ENCODE measurements around the gene PHLDA3. TPM values are rescaled to one million over a fixed set of nuclear protein-coding genes. Genes with fewer than 3 reads are reported as not detected.

The PHLDA3 gene
- total and polyA plus RNA-seq, 8 donors: 4.0 to 66.5 (median 25.7) TPM

- TF ChIP-seq EP300 (IDR thresholded peaks at IDR 0.05) (no peak), POLR2A (IDR thresholded peaks at IDR 0.05) (no peak)
- Histone ChIP-seq H3K4me3 (no peak overlapping the region), H3K27me3 (no peaks in the 10 kb centered on the region), H3K9me3 (no peaks in the 10 kb centered on the region), H3K4me1 (peaks cover 5 to 15% (median 11%) of the 10 kb centered on the region in 4 donors), H3K27ac (no peak overlapping the region), H3K36me3 (no peaks in the 10 kb centered on the region)
- 73 to 78% (median 76%) methylated on average over 3 of the region's 3 CpGs for WGBS, 5 donors
- intact Hi-C loops (cut with DNase I; ENCODE audit: low total_unique reads): no loop called here
- DNase-seq: no peak
These were observed 32.0 kb downstream of the PHLDA3 start for GRCh38 chr1:201436969-201437368.

GRCh38 chr1:201436393-201436792, 32.6 kb downstream of the PHLDA3 start:
- Histone ChIP-seq H3K36me3 (no peaks in the 10 kb centered on the region), H3K27ac (peak overlapping the region in 2 of 5 donors; percentile 28 to 54), H3K27me3 (peaks cover 0 to 3% (median 0%) of the 10 kb centered on the region in 3 donors), H3K4me1 (peaks cover 5 to 15% (median 11%) of the 10 kb centered on the region in 4 donors), H3K9me3 (no peaks in the 10 kb centered on the region), H3K4me3 (no peak overlapping the region)
- TF ChIP-seq EP300 (IDR thresholded peaks at IDR 0.05): no peak
- TF ChIP-seq CTCF (IDR thresholded peaks at IDR 0.05): no peak
- no peak for TF ChIP-seq POLR2A (IDR thresholded peaks at IDR 0.05)
- TF ChIP-seq POLR2AphosphoS5 (IDR thresholded peaks at IDR 0.05): no peak
- WGBS, 5 donors: 59 to 72% (median 66%) methylated on average over 6 of the region's 6 CpGs
- DNase-seq: no peak
- intact Hi-C loops (cut with DNase I; ENCODE audit: low total_unique reads): no loop called here

DNA sequence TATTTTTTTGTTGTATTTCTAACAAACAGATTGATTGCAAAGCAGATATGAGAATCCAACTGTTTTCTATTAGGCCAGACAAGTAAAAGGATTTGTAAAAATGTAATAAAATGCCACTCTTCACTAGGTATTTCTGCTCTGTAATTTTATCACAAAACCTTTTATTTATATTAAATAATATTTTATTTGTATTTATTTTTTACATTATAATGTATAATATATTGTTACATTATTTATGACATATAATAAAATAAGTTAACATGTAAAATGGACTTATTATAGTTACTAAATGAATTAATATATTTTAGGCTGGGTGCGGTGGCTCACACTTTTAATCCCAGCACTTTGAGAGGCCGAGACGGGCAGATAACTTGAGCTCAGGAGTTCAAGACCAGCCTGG, 34.7 kb downstream of the PHLDA3 start:
- Histone ChIP-seq H3K36me3 (no peaks in the 10 kb centered on the region), H3K4me1 (peaks cover 5 to 15% (median 11%) of the 10 kb centered on the region in 4 donors), H3K27ac (no peak overlapping the region), H3K27me3 (peaks cover 0 to 18% (median 0%) of the 10 kb centered on the region in 3 donors), H3K9me3 (no peaks in the 10 kb centered on the region), H3K4me3 (no peak overlapping the region)
- no peak for DNase-seq
- TF ChIP-seq POLR2AphosphoS5 (IDR thresholded peaks at IDR 0.05) (no peak), CTCF (IDR thresholded peaks at IDR 0.05) (no peak), EP300 (IDR thresholded peaks at IDR 0.05) (no peak), POLR2A (IDR thresholded peaks at IDR 0.05) (no peak)
- WGBS, 5 donors: 87 to 96% (median 95%) methylated on average over 3 of the region's 3 CpGs
- intact Hi-C loops (cut with DNase I; ENCODE audit: low total_unique reads): no loop called here

- Histone ChIP-seq H3K27ac (no peak overlapping the region), H3K4me3 (no peak overlapping the region), H3K4me1 (peaks cover 5 to 15% (median 11%) of the 10 kb centered on the region in 4 donors), H3K36me3 (no peaks in the 10 kb centered on the region), H3K27me3 (peaks cover 0 to 19% (median 0%) of the 10 kb centered on the region in 3 donors), H3K9me3 (no peaks in the 10 kb centered on the region)
- DNase-seq: no peak
- TF ChIP-seq EP300 (IDR thresholded peaks at IDR 0.05) (no peak), POLR2A (IDR thresholded peaks at IDR 0.05) (no peak), POLR2AphosphoS5 (IDR thresholded peaks at IDR 0.05) (no peak), CTCF (IDR thresholded peaks at IDR 0.05) (no peak)
- intact Hi-C loops (cut with DNase I; ENCODE audit: low total_unique reads): no loop called here
- 80 to 86% (median 82%) methylated on average over 6 of the region's 6 CpGs for WGBS, 5 donors
These were observed 35.4 kb downstream of the PHLDA3 start for GRCh38 chr1:201433609-201434008.

GRCh38 chr1:201430776-201431175, 38.2 kb downstream of the PHLDA3 start:
- Histone ChIP-seq H3K36me3 (no peaks in the 10 kb centered on the region), H3K4me1 (peaks cover 2 to 8% (median 5%) of the 10 kb centered on the region in 4 donors), H3K9me3 (no peaks in the 10 kb centered on the region), H3K27ac (no peak overlapping the region), H3K4me3 (no peak overlapping the region), H3K27me3 (peaks cover 0 to 23% (median 0%) of the 10 kb centered on the region in 3 donors)
- DNase-seq: no peak
- TF ChIP-seq POLR2AphosphoS5 (IDR thresholded peaks at IDR 0.05) (no peak), POLR2A (IDR thresholded peaks at IDR 0.05) (no peak), EP300 (IDR thresholded peaks at IDR 0.05) (no peak), CTCF (IDR thresholded peaks at IDR 0.05) (no peak)
- intact Hi-C loops (cut with DNase I; ENCODE audit: low total_unique reads): no loop called here
- 75 to 83% (median 77%) methylated on average over 4 of the region's 4 CpGs for WGBS, 5 donors
